HG03354 (cell line): ENCODE data around the gene ARPC1B.
A peak's percentile ranks its signal among the peaks of the same experiment; 100 is the strongest.
"Not testable (repeated sequence)": the region's sequence is repeated elsewhere in the genome, so short reads cannot be mapped to it uniquely, and the experiment has no call there.

Source experiments
- ATAC-seq: cut with Tn5 transposase; IDR thresholded peaks from one replicate; pipeline ENCODE4 v1.9.1; 2021; ENCODE audit warnings: mild to moderate bottlenecking; ENCODE audit not compliant: unreplicated experiment, poor library complexity, severe bottlenecking

ARPC1B gene

DNA sequence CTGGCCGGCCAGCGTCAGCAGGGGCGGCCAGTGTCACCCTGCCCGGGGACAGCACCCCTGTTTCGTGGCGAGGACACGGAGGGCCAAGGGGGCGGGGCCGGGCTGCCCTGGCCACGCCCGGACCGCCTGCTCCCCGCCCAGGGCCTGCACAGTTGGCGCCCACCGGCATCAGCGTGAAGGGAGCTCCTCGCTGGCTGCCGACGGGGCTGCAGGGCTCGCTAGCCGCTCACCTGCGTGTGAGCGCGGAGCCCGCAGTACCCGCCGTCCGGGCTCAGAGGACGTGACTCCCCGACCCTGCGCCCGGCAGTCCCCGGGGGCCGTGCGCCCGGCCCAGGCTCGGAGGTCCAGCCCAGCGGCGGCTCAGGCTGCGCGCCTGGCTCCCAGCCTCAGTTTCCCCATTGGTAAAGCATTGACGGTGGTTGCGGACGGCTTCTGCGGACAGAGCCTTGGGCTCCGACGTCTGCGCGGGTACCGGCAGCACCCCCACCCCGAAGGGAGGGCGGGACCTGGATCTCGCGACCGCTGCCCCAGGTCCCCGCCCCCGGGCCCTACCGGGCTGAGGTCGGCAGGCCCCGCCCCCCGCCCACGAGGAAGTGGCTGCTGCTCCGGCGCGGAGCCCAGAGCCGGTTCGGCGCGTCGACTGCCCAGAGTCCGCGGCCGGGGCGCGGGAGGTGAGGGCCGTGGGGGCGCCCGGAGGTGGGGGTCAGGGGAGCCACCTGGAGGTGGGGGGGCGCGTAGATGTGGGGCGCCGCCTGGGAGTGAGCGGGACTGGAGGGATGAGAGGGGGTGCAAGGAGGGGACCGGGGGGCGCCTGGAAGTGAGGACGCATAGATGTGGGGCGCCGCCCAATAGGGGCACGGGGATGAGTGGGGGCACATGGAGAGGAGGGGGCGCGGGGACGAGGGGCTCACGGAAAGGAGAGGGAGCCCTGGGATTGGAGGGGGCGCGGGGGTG is at the start of gene ARPC1B:
ARPC1B (plus strand) TSS at position 620 of the 954 bp plus-strand sequence. CDS start 10,985 bp downstream, outside the sequence.
- peak; percentile 68 for ATAC-seq

DNA sequence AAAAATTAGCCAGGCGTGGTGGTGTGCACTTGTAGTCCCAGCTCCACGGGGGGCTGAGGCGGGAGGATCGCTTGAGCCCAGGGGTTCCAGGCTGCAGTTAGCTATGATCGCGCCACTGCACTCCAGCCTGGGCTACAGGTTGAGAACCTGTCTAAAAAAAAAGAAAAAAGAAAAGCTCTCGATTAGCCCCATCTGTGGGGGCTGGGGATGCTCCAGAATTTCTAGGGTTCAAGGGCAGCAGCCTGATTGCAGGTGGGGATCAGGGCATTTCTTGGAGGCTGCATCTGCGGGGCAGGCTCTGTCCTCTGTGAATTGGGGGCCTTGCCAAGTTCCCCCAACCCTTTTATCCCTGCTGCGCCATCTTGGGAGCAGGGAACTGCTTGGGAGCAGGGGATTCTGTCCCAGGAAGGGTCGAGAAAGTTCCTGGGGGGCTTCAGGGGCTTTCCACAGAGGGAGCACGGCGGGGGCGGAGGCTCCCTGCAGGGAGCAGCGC is 49.5 kb upstream of the ARPC1B start:
- ATAC-seq, result no peak

DNA sequence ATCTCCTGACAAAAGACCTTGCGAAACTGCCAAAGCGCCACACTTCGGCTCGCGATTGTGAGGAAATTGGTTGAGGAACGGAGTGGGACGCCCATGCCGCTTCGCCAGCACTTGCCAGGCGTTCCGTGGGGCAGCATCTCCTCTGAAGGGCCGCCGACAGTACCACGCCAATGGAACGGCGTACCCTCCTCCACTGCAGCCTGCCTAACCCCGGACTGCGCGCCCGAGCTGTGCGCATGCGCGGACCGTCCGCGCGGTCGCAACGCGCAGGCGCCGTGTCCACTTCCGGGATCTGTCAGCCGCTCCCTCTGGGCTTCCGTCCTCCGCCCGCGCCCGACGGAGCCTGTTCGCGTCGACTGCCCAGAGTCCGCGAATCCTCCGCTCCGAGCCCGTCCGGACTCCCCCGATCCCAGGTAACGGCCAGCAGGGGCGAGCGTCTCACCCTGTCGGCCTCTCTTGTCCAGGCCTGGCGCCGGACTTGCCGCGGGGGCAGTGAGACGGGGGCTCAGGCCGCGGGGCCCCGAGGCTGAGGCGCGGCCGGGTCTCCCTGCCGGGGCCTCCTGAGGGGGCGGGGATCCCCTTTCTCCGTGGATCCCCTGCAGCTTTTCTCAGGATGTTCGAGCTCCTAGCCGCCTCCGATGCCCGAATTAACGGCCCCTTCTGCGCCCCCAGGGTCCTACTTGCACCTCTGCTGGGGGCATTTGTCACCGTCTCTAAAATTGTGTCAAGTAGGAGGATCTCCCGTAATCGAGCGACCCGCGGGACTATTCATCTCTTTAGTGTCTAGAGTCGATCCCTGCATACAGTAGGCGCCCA is 48.7 kb upstream of the ARPC1B start, which contains the start of gene ARPC1A:
ARPC1A (plus strand) TSS at position 307 of the 816 bp plus-strand sequence. CDS start 7,456 bp downstream, outside the sequence.
- peak; percentile 92 for ATAC-seq

DNA sequence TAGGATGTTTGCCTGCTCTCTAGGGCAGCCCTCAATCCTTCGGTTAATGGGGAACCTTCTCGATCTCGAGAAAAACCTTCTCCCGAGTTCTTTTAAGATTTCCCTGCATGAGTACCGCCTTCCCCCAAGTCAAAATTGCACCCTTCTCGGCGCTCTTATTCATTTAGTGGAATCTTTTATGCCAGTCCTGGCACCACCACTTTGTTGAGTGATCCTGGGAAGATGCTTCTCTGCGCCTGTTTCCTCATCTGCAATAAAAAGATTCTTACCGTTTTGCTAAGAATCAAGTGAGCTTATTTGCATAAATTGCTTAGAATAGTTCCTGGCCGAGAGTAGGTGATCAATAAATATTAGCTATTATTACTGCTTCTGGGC is 48.1 kb upstream of the ARPC1B start:
- ATAC-seq, result no peak

DNA sequence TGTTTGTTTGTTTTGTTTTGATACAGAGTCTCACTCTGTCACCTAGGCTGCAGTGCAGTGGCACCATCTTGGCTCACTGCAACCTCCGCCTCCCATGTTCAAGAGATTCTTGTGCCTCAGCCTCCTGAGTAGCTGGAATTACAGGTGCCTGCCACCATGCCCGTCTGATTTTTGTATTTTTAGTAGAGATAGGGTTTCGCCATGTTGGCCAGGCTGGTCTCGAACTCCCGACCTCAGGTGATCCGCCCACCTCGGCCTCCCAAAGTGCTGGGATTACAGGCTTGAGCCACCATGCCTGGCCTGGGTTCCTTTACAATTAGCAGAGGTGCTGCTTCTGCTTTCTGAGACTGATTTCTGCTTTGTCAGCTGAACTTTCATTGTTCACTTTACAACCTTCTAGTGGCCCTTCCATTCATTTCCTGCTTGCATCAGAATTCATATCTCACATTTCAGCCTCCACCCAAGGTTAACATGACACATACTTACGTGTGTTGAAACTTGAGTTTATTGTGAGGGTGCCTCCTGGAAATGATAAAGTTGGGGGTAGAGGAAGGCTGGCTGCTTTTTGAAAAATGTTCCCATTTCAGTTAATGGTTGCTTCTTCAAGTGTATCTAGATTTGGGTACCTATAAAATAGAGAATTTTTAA is 44.1 kb upstream of the ARPC1B start:
- not testable (repeated sequence) for ATAC-seq

DNA sequence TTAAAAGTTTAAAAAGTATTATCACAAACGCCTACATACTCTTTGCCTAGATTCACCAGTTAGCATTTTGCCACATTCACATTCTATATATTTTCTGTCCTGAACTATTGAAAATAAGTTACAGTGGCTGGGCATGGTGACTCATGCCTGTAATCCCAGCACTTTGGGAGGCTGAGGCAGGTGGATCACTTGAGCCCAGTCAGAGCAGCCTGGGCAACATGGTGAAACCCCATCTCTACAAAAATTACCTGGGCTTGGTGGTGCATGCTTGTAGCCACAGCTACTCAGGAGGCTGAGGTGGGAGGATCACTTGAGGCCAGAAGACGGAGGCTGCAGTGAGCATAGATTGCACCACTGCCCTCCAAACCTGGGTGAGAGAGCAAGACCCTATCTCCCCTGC is 43.5 kb upstream of the ARPC1B start:
- no peak for ATAC-seq

DNA sequence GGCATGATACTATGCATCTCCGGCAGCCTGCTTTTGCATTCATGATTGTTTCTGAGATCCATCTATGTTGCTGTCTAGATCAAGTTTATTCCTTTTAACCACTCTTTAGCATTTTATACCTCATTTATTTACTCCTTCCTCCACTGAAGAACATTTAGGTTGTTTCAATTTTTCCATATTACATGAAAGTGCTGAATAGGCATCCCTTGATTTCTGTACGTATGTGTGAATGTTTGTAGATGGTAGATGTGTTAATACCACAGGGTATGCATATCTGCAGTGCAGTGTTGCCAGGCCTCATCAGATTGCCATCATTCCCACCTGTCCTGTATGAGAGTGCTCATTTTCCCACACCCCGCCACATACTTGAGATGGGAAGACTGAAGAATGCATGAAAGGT is 34.9 kb upstream of the ARPC1B start:
- ATAC-seq, result no peak

DNA sequence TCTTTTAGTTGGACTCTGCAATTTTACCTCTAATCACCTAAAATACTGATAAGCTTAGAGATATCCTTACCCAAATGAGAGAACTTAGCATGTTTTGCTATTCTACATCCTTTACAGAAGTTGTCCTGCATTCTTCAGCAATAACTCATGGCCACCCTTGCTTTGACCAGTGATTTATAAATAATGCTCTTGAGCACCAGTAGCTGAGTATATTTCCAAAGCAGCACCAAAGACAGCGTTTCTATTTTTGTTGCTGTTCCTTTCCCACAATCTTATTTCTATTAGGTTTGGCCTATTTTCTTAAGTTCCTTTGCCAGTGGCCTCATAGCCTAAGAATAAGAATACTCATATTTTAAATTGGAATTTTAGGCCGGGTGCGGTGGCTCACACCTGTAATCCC is 33.9 kb upstream of the ARPC1B start:
- no peak for ATAC-seq

DNA sequence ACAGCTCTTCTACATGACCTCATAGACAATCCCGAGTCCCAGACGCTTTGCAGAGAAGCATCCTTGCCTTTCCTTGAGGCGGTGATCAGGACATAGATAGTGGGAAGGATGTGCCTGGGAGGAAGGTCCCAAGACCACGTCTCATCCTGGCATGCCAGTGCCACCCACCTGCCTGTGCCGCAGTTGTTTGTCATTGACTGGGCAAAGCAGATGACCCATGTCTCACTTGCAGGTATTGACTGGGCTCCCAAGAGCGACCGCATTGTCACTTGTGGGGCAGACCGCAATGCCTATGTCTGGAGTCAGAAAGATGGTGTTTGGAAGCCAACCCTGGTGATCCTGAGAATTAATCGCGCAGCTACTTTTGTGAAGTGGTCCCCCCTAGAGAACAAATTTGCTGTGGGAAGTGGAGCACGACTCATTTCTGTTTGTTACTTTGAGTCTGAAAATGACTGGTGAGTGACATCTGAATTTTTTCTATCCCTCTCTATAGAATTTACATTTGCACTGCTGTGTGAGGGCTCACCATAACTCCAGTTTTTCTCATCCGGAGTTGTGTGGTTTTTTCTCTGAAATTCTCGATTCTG is 30.4 kb upstream of the ARPC1B start:
- ATAC-seq, result no peak

DNA sequence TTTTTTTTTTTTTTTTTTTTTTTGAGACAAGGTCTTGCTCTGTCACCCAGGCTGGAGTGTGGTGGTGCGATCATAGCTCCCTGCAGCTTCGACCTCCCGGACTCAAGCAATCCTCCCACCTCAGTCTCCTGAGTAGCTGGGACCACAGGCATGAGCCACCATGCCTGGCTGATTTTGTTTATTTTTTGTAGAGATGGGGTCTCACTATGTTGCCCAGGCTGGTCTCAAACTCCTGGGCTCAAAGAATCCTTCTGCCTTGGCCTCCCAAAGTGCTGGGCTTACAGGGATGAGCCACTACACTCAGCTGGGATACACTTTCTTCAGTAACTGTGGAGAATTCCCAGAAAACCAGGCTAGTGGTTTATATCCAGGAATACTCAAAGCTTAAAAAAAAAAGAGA is 23.9 kb upstream of the ARPC1B start:
- not testable (repeated sequence) for ATAC-seq

DNA sequence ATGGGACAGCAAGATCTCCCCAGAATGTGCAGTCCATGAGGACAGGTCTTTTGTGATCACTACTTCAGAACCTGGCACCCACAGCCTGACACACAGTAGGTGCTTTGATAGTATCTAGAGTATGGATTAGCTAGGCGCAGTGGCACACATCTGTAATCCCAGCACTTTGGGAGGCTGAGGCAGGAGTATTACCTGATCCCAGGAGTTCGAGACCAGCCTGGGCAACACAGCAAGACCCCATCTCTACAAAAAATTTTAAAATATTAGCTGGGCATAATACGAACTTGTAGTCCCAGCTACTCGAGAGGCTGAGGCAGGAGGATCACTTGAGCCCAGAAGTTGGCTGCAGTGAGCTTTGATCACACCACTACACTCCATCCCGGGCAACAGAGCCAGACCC is 22.3 kb upstream of the ARPC1B start:
- no peak for ATAC-seq

DNA sequence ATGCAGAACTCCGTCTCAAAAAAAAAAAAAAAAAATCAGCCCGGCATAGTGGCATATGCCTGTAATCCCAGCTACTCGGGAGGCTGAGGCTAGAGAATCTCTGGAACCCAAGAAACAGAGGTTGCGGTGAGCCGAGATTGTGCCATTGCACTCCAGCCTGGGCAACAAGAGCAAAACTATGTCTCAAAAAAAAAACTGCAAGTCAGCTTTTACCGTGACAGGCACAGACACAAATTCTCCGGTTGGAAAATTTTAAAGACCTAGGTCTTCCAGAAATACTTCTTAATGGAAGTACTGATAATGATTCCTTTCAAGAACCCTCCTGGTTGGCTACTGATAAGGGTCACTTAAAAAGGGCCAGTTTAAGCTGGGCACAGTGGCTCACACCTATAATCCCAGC is 19.4 kb upstream of the ARPC1B start:
- no peak for ATAC-seq

DNA sequence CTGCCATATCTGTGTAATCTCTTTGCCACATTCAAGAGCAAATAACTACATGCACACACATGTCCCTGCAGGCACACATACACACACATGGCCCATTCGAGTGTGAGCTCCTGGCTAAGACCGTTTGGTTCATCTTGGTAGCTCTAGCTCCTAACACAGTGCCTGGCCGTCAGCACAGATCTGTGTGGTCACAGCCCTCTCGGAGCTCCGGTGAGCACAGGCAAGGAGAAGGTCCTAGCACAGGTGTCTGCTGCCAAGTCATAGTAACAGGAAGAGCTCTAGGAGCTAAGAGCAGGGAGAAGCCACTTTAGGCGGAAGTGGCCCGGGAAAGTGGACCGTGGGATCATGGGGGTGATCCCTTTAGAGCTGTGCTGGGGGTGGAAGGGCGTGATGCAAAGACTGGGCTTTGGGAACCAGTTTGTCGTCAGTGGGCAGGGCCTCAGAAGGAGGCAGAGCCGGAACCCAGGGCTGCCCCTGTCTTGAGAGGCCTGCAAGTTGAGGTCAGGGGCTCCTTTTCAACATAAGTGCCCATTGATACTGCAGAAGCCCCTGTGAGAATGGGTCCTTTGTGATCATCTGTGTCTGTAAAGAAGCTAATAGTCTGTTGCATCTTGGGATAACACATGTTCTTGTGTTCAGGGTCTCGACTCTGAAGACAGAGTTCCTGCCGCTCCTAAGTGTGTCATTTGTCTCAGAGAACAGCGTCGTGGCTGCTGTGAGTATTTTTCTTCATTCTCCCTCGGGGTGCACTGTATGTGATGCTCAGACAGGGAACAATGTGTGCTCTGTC is 16.6 kb upstream of the ARPC1B start:
- ATAC-seq, result no peak

DNA sequence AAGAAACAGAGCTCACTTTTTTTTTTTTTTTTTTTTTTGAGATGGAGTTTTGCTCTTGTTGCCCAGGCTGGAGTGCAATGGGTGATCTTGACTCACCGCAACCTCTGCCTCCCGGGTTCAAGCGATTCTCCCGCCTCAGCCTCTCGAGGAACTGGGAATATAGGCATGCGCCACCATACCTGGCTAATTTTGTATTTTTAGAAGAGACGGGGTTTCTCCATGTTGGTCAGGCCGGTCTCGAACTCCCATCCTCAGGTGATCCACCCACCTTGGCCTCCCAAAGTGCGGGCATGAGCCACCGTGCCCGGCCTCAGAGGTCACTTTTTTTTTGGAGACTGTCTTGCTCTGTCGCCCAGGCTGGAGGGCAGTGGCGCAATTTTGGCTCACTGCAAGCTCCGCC is 16.0 kb upstream of the ARPC1B start:
- not testable (repeated sequence) for ATAC-seq

DNA sequence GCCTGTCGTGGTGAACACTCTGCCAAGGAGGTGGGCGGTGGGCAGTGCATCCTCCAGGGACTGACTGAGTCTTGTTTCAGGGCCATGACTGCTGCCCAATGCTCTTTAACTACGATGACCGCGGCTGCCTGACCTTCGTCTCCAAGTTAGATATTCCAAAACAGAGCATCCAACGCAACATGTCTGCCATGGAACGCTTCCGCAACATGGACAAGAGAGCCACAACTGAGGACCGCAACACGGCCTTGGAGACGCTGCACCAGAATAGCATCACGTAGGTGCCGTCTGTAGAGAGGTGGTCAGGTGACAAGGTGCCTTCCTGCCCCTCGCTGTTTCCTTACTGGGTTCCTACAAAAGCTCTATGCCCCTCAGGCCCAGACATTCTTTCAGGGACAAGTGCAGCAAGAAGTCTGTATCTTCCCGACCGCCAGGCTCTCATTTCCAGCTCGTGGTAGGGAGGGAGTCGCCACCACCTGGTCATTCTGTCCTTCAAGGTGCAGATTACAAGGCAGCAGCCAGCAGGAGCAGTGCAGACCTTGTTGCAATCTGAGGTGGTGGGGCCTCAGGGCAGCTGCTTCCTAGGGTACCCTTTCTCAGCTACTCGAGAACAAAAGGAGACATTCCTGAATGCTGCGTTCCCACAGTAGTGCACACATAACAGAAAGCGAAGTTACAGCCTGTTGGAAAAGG is 14.9 kb upstream of the ARPC1B start:
- no peak for ATAC-seq

DNA sequence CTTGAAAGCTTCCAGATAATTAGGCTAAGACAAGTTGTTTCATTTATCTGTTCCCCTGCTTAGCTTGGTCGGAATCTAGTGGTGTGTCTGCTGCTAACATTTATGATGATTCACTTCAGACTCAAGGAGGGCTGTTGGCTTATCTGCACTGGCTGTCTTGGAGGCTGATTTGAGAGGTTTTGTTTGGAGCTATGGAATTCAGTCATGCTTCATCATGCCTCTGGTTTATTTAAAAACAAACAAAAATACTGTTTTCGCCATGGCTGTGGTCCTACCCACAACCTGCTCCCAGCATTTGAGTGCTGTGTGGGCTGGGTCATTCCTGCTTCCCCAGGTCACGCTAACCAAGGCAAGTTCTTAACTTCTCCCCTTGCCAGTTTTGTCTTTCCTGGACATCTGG is 11.7 kb upstream of the ARPC1B start:
- no peak for ATAC-seq

DNA sequence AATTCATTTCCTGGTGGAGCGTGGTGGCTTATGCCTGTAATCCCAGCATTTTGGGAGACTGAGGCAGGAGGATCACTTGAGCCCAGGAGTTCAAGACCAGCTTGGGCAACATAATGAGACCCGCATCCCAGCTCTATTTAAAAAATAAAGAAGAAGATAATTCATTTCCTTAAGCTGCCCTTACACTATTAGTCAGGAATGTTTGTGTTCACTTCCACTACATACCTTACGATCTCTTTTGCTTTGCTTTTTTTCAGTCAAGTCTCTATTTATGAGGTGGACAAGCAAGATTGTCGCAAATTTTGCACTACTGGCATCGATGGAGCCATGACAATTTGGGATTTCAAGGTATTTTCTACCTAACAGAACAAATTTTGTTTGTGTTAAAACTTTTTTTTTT is 11.2 kb upstream of the ARPC1B start:
- ATAC-seq, result no peak
